HCT116 (cell line): ENCODE results near the gene PIK3CD. TPM values are rescaled to one million over a fixed set of nuclear protein-coding genes. Genes with fewer than 3 reads are reported as not detected.

Experiments used
- ATAC-seq: fragments of 200-7000 bp; cut with Tn5 transposase; 2 replicates; pipeline ENCODE4 v1.9.1; 2020; ENCODE audit warnings: mild to moderate bottlenecking, moderate library complexity
- BruUV-seq: library from RNA; stranded (reverse); fragments of 400-500 nt; replicated peaks from 2 replicates; lab custom pipeline; 2021; lab: Mats Ljungman, UMichigan
- CTCF ChIA-PET: fragments of 300-600 bp; sonication (Branson Sonifier 250); formaldehyde crosslinking; loops from one replicate; lab custom pipeline; 2021; ENCODE audit warnings: antibody characterized with exemption; lab: Charles Lee
- POLR2A ChIA-PET: fragments of 300-600, 350-600 bp; sonication (Branson Sonifier 250); formaldehyde crosslinking; loops from one replicate; lab custom pipeline; 2021; ENCODE audit warnings: antibody characterized with exemption; lab: Charles Lee
- RAD21 ChIA-PET, 2 experiments: fragments of 300-600 bp; sonication (Branson Sonifier 250); formaldehyde crosslinking; loops; one replicate each; lab custom pipeline; 2023; ENCODE audit warnings: low total read pairs in 2 of 2; ENCODE audit not compliant: uncharacterized antibody in 2 of 2, unreplicated experiment in 2 of 2, low non-redundant PET in 1 of 2; lab: Charles Lee
- DNase-seq: peaks from one replicate; pipeline ENCODE4 v3.0.0-alpha.2; 2010; ENCODE audit warnings: low read depth, low spot score
- H2AFZ ChIP-seq: fragments of 200-600 bp; shearing (Covaris generic), sonication (generic); 2 replicates; pipeline ENCODE4 v1.6.1; 2017; ENCODE audit warnings: low read depth, mixed run types, mixed read lengths, antibody characterized with exemption, low read length; ENCODE audit not compliant: poor library complexity, severe bottlenecking
- H3K27ac ChIP-seq: 2 replicates; pipeline ENCODE4 v1.5.1; 2012; ENCODE audit warnings: low read depth, low read length
- H3K27me3 ChIP-seq: fragments of 200-600 bp; sonication (generic); 2 replicates; pipeline ENCODE4 v1.6.1; 2016; ENCODE audit warnings: mixed run types, low read length, mixed read lengths; ENCODE audit not compliant: insufficient read depth
- H3K36me3 ChIP-seq, 2 experiments: fragments of 200-500 bp in 1 of 2; fragments of 200-600 bp in 1 of 2; sonication (Bioruptor generic) in 1 of 2; sonication (generic) in 1 of 2; 2 replicates each; pipeline versions ENCODE4 v1.5.1 to v1.6.1; 2014 to 2016; ENCODE audit warnings: low read length in 2 of 2, inconsistent platforms in 1 of 2, mixed read lengths in 1 of 2, mixed run types in 1 of 2; ENCODE audit not compliant: insufficient read depth in 2 of 2, control insufficient read depth in 1 of 2
- H3K4me1 ChIP-seq, 2 experiments: fragments of 200-600 bp in 1 of 2; sonication (generic) in 1 of 2; 2 replicates each; pipeline versions ENCODE4 v1.5.1 to v1.6.1; 2012 to 2017; ENCODE audit warnings: low read length in 2 of 2, inconsistent platforms in 1 of 2, mild to moderate bottlenecking in 1 of 2, mixed read lengths in 1 of 2, mixed run types in 1 of 2, moderate library complexity in 1 of 2; ENCODE audit not compliant: insufficient read depth in 2 of 2, control insufficient read depth in 1 of 2
- H3K4me2 ChIP-seq: fragments of 200-600 bp; sonication (generic); 2 replicates; pipeline ENCODE4 v1.6.1; 2017; ENCODE audit warnings: mixed run types, low read length, mixed read lengths
- H3K4me3 ChIP-seq, 2 experiments: fragments of 200-600 bp in 1 of 2; sonication (generic) in 1 of 2; replicated peaks in 1 of 2; 2 replicates each; pipeline ENCODE4 v1.5.1; 2011 to 2016; ENCODE audit warnings: low read length in 2 of 2, control low read depth in 1 of 2, low read depth in 1 of 2, mild to moderate bottlenecking in 1 of 2, mixed read lengths in 1 of 2, mixed run types in 1 of 2
- H3K79me2 ChIP-seq: fragments of 200-600 bp; sonication (generic); 2 replicates; pipeline ENCODE4 v1.6.1; 2017; ENCODE audit warnings: mild to moderate bottlenecking, mixed run types, low read length, moderate library complexity, mixed read lengths; ENCODE audit not compliant: insufficient read depth
- H3K9ac ChIP-seq: fragments of 200-600 bp; sonication (generic); 2 replicates; pipeline ENCODE4 v1.6.1; 2016; ENCODE audit warnings: low read length, mixed read lengths
- H3K9me2 ChIP-seq: fragments of 200-600 bp; sonication (generic), shearing (Covaris generic); 2 replicates; pipeline ENCODE4 v1.6.1; 2017; ENCODE audit warnings: mixed run types, mild to moderate bottlenecking, moderate library complexity; ENCODE audit not compliant: insufficient read depth
- H3K9me3 ChIP-seq, 2 experiments: fragments of 200-500 bp in 1 of 2; fragments of 200-600 bp in 1 of 2; sonication (Bioruptor generic) in 1 of 2; sonication (generic) in 1 of 2; 2 replicates each; pipeline ENCODE4 v1.6.1; 2014 to 2017; ENCODE audit warnings: low read length in 2 of 2, mixed read lengths in 2 of 2, inconsistent platforms in 1 of 2, low read depth in 1 of 2, mild to moderate bottlenecking in 1 of 2, mixed run types in 1 of 2, moderate library complexity in 1 of 2; ENCODE audit not compliant: control insufficient read depth in 1 of 2, insufficient read depth in 1 of 2
- H4K20me1 ChIP-seq: fragments of 200-600 bp; sonication (generic), shearing (Covaris generic); 2 replicates; pipeline ENCODE4 v1.6.1; 2017; ENCODE audit warnings: mixed run types, mild to moderate bottlenecking, moderate library complexity; ENCODE audit not compliant: insufficient read depth
- CBX3 ChIP-seq: IDR thresholded peaks from 2 replicates; pipeline ENCODE4 v1.6.1; 2012; ENCODE audit warnings: low read depth
- EZH2 ChIP-seq: fragments of 200-600 bp; sonication (generic); IDR thresholded peaks from 2 replicates; pipeline ENCODE4 v1.6.1; 2017; ENCODE audit warnings: antibody characterized with exemption, mixed run types
- POLR2AphosphoS5 ChIP-seq: IDR thresholded peaks from 2 replicates; pipeline ENCODE4 v1.6.1; 2011; ENCODE audit warnings: mild to moderate bottlenecking, low read depth, low read length, moderate library complexity
- RAD21 ChIP-seq: IDR thresholded peaks from 2 replicates; pipeline ENCODE4 v1.6.1; 2012; ENCODE audit warnings: low read depth, mild to moderate bottlenecking
- REST ChIP-seq: IDR thresholded peaks from 2 replicates; pipeline ENCODE4 v1.6.1; 2012; ENCODE audit warnings: low read depth
- SIN3A ChIP-seq: IDR thresholded peaks from 2 replicates; pipeline ENCODE4 v1.6.1; 2012; ENCODE audit warnings: low read depth
- SP1 ChIP-seq: IDR thresholded peaks from 2 replicates; pipeline ENCODE4 v1.6.1; 2012; ENCODE audit warnings: low read depth
- SRF ChIP-seq: IDR thresholded peaks from 2 replicates; pipeline ENCODE4 v1.6.1; 2012; ENCODE audit warnings: low read depth
- TCF7L2 ChIP-seq: IDR thresholded peaks from 2 replicates; pipeline ENCODE4 v1.7.0; 2011; ENCODE audit warnings: borderline replicate concordance, inconsistent platforms; ENCODE audit not compliant: insufficient read depth, insufficient read length; ENCODE audit errors: extremely low read depth
- ZFX ChIP-seq: fragments of 450-650 bp; IDR thresholded peaks from 2 replicates; pipeline ENCODE4 v1.6.1; 2017
- ZNF274 ChIP-seq: fragments of 200-500 bp; sonication (Bioruptor generic); IDR thresholded peaks from 2 replicates; pipeline ENCODE4 v1.6.1; 2014; ENCODE audit warnings: mild to moderate bottlenecking, low read depth, low read length, inconsistent platforms
- intact Hi-C: fragments of 100-400 bp; cut with micrococcal nuclease; formaldehyde crosslinking; loops from 2 replicates; pipeline ENCODE4 v1.10.0; 2022
- total RNA-seq: library from RNA; stranded (reverse); gene quantifications from one replicate; pipeline ENCODE4 v1.2.1, GENCODE V29; 2021; ENCODE audit not compliant: unreplicated experiment
- TF ChIP-seq, protein P1 (sequence below): IDR thresholded peaks from 2 replicates; pipeline ENCODE4 v1.6.1; 2011; ENCODE audit warnings: mild to moderate bottlenecking, low read length, moderate library complexity; ENCODE audit not compliant: insufficient replicate concordance; ENCODE audit errors: extremely low read depth
- TF ChIP-seq, protein P2 (sequence below), 3 experiments: fragments of 200-600 bp in 1 of 3; sonication (generic) in 1 of 3; IDR thresholded peaks in 2 of 3; conservative IDR thresholded peaks in 1 of 3; 2 replicates each; pipeline ENCODE4 v1.5.1; 2012 to 2017; ENCODE audit warnings: low read depth in 2 of 3, low read length in 2 of 3, antibody characterized with exemption in 1 of 3, borderline replicate concordance in 1 of 3, control low read depth in 1 of 3, mild to moderate bottlenecking in 1 of 3, mixed read lengths in 1 of 3, mixed run types in 1 of 3, moderate library complexity in 1 of 3; ENCODE audit not compliant: insufficient read depth in 1 of 3

Gene PIK3CD
- total RNA-seq, 1 experiment from 2014 or later, result 9.2 TPM

- BruUV-seq, result no TSS peak
- Histone ChIP-seq H3K4me3 (no peak overlapping the region), H3K9ac (no peak overlapping the region), H3K4me2 (no peak overlapping the region), H3K9me2 (no peaks in the 10 kb centered on the region), H4K20me1 (peaks cover 10% of the 10 kb centered on the region; the same call in 1 of the 2 replicates), H3K4me1 (peaks cover 5 to 39% of the 10 kb centered on the region in 2 experiments; a peak in 3 of 4 replicates), H3K27ac (no peak overlapping the region), H3K27me3 (no peaks in the 10 kb centered on the region), H2AFZ (no peak overlapping the region), H3K36me3 (peaks cover 2 to 4% of the 10 kb centered on the region in 2 experiments; a peak in 2 of 4 replicates), H3K79me2 (peaks cover 25% of the 10 kb centered on the region), H3K9me3 (no peaks in the 10 kb centered on the region)
- POLR2A ChIA-PET, result no interaction called here
- CTCF ChIA-PET, result no interaction called here
- RAD21 ChIA-PET, result no interaction called here
- ATAC-seq, result no peak
- intact Hi-C loops, result no loop called here
- no peak for DNase-seq
- no peak for TF ChIP-seq REST
- TF ChIP-seq SRF, result no peak
- no peak for TF ChIP-seq RAD21
- TF ChIP-seq EZH2, result no peak
- TF ChIP-seq, protein P1, sequence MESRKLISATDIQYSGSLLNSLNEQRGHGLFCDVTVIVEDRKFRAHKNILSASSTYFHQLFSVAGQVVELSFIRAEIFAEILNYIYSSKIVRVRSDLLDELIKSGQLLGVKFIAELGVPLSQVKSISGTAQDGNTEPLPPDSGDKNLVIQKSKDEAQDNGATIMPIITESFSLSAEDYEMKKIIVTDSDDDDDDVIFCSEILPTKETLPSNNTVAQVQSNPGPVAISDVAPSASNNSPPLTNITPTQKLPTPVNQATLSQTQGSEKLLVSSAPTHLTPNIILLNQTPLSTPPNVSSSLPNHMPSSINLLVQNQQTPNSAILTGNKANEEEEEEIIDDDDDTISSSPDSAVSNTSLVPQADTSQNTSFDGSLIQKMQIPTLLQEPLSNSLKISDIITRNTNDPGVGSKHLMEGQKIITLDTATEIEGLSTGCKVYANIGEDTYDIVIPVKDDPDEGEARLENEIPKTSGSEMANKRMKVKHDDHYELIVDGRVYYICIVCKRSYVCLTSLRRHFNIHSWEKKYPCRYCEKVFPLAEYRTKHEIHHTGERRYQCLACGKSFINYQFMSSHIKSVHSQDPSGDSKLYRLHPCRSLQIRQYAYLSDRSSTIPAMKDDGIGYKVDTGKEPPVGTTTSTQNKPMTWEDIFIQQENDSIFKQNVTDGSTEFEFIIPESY, result no peak
- TF ChIP-seq SIN3A, result no peak
- TF ChIP-seq, protein P2, sequence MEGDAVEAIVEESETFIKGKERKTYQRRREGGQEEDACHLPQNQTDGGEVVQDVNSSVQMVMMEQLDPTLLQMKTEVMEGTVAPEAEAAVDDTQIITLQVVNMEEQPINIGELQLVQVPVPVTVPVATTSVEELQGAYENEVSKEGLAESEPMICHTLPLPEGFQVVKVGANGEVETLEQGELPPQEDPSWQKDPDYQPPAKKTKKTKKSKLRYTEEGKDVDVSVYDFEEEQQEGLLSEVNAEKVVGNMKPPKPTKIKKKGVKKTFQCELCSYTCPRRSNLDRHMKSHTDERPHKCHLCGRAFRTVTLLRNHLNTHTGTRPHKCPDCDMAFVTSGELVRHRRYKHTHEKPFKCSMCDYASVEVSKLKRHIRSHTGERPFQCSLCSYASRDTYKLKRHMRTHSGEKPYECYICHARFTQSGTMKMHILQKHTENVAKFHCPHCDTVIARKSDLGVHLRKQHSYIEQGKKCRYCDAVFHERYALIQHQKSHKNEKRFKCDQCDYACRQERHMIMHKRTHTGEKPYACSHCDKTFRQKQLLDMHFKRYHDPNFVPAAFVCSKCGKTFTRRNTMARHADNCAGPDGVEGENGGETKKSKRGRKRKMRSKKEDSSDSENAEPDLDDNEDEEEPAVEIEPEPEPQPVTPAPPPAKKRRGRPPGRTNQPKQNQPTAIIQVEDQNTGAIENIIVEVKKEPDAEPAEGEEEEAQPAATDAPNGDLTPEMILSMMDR (IDR thresholded peaks at IDR 0.05 in 2 of 3, conservative IDR thresholded peaks at IDR 0.05 in 1 of 3; ENCODE audit: borderline replicate concordance in 1 of 3, insufficient read depth in 1 of 3, low read depth in 2 of 3, low read length in 2 of 3), result no peak
- TF ChIP-seq POLR2AphosphoS5, result no peak
- no peak for TF ChIP-seq TCF7L2
- no peak for TF ChIP-seq ZFX
- TF ChIP-seq SP1, result no peak
- no peak for TF ChIP-seq ZNF274
- TF ChIP-seq CBX3, result no peak
- TF ChIP-seq, all 23 proteins: peak for 0
Observed at GRCh38 chr1:9770298-9770697, 118.8 kb downstream of the PIK3CD start.
